OCI-LY7 (cell line): ENCODE results near the gene AP2A1.

Experiments used
- EZH2phosphoT487 ChIP-seq: fragments of 200-600 bp; sonication (generic); IDR thresholded peaks from 2 replicates; pipeline ENCODE4 v1.6.1; 2018; ENCODE audit warnings: low read depth, borderline replicate concordance, mild to moderate bottlenecking, mixed run types, antibody characterized with exemption, low read length, moderate library complexity, mixed read lengths
- TF ChIP-seq, protein P1 (sequence below): fragments of 200-600 bp; sonication (generic); conservative IDR thresholded peaks from 2 replicates; pipeline ENCODE4 v1.5.1; 2014; ENCODE audit warnings: mild to moderate bottlenecking, antibody characterized with exemption, low read length, moderate library complexity, mixed read lengths

DNA sequence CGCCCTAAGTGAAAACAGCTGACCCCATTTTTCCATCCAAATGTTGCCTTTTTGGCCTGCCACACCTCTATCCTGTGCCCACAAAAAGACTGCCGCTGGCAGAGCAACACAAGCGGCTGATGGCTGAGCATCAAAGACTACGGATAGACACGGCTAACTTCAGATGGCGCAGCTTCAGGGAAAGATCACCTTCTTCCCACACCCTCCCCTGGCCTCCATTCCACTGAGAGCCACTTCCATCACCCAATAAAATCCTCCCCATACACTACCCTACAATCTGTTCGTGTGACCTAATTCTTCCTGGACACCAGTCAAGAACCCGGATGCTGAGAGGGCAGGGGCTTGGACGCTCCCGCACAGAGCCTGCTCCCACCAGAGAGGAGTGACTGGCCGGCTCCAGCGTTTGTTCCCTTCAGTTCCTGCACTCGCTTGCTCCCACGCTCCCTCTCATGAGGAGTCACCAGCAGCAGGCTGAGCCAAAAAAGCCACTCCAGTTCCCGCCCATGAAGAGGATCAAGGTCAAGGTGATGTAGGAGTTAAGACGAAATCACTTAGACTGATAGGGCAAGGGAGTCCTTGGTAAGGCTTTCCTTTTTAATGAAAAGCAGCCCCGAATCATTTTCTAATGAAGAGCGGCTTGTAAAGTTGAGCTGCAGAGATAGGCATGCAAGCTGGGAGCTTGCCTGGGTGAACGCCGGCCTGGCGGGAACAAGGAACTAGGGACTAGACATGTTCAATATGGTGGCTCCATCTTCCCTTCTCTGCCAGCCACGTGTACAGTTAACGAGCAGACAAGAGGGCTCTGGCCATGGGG is 39.4 kb upstream of the AP2A1 start:
- TF ChIP-seq, protein P1, sequence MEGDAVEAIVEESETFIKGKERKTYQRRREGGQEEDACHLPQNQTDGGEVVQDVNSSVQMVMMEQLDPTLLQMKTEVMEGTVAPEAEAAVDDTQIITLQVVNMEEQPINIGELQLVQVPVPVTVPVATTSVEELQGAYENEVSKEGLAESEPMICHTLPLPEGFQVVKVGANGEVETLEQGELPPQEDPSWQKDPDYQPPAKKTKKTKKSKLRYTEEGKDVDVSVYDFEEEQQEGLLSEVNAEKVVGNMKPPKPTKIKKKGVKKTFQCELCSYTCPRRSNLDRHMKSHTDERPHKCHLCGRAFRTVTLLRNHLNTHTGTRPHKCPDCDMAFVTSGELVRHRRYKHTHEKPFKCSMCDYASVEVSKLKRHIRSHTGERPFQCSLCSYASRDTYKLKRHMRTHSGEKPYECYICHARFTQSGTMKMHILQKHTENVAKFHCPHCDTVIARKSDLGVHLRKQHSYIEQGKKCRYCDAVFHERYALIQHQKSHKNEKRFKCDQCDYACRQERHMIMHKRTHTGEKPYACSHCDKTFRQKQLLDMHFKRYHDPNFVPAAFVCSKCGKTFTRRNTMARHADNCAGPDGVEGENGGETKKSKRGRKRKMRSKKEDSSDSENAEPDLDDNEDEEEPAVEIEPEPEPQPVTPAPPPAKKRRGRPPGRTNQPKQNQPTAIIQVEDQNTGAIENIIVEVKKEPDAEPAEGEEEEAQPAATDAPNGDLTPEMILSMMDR = no peak
- no peak for TF ChIP-seq EZH2phosphoT487
